PC-9 (cell line): ENCODE measurements around the gene CFAP74.

Source experiments
- CTCF ChIP-seq: fragments of 200-600 bp; sonication (generic); conservative IDR thresholded peaks from 2 replicates; pipeline ENCODE4 v1.6.1; 2017; ENCODE audit warnings: mixed run types, antibody characterized with exemption, mild to moderate bottlenecking, moderate library complexity
- EZH2 ChIP-seq: fragments of 200-600 bp; sonication (generic); IDR thresholded peaks from 2 replicates; pipeline ENCODE4 v1.8.0; 2017; ENCODE audit warnings: antibody characterized with exemption, low read depth

DNA sequence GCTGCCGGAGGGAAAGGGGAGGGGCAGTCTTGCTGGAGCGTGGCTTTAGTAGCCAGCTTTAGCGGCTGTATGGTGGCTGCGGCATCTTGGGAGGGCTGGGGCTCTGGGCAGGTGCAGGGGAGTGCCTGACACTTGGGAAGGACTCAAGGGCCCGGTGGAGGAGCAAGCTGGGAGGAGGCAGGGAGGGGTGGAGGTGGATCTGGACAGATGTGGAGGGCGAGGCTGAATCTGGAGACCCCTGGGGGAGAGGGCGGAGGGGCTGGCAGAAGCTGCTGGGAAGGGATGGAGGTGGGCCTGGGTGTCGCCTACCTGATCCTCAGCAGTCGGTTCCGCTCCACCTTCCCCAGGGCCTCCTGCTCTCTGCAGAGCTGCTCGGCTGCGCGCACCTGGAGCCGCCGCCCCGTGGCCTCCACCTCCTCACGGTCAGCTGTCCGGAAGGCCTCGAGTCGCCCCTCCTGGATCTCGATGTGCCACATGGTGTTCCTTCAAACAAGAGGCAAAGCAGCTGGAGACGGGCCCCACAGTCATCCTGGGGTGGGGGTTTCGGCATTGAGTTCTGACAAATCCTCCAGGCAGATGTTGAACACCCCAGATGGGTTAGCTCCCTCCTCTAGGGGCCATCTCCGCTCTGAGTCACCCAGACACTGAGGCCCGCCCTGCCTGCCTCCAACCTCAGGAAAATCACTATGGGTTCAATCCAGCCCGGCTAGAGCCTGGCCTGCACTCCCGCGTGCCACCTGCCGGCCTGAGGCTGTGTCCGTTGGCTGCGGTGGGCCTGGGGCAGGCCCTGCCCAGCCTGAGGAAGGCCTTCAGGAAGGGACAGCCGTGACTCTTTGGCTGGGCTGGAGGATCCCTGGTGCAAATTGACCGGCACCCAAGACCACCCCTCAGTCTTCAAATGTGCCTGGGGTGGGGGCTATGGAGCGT is 29.6 kb downstream of the CFAP74 start:
- TF ChIP-seq CTCF (no peak), EZH2 (no peak)
